GM18519 (cell line): ENCODE data around the gene C1QTNF6.

ENCODE experiments used
- ATAC-seq: cut with Tn5 transposase; IDR thresholded peaks from one replicate; pipeline ENCODE4 v1.9.1; 2021; ENCODE audit warnings: mild to moderate bottlenecking, moderate library complexity; ENCODE audit not compliant: unreplicated experiment, low FRiP score

Gene C1QTNF6

DNA sequence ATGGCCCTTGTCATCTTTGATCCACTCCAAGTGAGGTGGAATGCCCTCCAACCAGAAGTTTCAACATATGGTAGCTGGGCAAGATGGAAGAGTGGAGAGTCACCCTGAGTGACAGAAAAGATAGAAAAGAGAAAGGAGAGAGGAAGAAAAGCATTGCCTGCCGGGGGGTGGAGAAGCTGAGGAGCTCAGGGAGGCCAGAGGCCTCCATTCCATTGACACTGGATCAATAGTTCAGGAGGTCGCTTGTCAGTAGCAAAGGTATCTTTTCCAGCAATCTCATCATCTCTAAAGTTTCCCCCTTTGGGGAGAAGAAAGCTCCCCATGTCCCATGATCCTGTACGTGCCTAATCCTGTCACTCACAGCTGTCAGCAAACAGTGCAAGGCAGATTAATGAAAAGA is 6.7 kb upstream of the C1QTNF6 start:
- ATAC-seq = no peak

DNA sequence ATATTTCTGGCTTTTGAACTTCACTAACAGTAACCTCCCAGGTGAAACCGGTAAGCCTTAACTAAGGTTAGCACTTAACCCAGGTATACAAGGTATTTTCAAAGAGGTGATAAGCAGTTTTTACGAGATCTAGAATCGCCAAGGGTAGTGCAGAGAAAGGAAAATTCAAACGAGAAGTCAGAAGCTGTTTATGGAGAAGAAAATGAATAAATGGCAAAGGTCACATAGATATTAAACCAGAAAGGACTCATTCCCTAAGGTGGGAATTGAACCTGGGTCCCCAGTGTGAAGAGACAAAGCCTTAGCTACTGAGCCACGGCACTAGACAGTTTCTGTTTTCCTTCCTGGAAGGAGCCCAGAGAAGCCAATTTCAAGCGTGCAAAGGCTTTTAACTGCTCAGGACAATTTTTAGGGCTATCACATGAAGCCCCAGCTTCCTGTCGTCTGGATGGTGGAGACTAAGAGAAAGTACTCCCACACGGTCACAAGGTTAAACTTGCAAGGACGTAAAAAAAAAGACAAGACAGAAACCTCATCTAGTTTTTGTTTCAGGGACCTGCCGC is 5.7 kb upstream of the C1QTNF6 start:
- no peak for ATAC-seq

- no peak for ATAC-seq
Measured at GRCh38 chr22:37192741-37193140, 4.7 kb upstream of the C1QTNF6 start.

DNA sequence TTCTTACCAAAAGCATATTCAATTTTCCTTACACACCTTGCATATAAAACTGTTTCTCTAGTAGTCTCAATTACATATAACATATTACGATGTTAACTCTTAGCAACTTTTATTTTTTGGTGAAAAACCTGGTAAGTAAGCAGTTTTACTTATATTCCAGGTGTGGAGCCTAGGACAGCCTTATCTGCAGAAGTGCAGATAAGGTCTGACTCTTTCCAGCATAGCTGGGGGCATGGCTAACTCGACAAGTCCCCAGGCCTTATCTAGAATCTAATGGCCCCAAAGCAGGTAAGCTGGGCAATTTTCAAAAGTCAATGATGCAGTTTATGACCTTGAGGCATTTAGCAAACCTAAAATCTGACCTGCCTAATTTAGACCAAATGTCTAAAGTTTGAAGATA is 4.2 kb upstream of the C1QTNF6 start:
- no peak for ATAC-seq

DNA sequence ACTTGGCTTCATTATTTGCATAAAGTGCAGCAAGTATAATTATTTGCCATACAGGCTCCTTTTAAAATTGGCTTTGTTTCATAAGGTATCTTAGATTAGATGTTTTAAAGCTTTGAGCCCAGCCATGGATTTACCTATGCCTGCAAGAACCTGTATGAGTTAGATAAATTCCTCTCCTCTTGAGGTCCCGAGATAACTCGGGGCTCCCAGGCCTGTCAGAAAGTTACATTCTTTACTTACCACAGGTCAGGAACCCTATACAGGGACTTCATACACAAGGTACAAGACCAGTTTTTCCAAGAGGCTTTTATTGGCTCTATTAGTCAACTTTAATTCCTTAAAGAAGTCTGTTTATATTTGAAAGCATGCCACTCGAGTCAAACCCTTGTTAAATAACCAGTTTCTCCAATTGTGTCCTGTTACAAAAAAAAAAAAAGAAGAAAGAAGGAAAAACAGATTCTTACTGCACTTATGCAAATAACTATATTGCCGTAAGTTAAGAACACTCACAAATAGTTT is 2.3 kb upstream of the C1QTNF6 start:
- no peak for ATAC-seq

DNA sequence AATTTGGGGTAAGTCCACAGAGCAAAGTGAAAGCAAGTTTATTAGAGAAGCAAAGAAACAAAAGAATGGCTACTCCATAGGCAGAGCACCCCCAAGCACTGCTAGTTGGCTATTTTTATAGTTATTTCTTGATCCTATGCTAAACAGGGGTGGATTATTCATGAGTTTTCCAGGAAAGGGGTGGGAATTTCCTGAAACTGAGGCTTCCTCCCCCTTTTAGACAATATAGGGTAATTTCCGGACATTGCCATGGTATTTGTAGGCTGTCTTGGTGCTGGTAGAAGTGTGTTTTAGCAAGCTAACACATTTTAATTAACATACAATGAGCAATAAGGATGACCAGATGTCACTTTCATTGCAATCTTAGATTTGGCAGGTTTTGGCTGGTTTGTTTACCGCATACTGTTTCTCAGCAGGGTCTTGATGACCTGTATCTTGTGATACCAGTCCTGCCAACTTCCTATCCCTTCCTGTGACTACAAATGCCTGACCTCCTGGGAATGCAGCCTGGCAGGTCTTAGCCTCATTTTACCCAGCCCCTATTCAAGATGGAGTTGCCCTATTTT is 937 bp upstream of the C1QTNF6 start:
- no peak for ATAC-seq

GRCh38 chr22:37187552-37187890 is 526 bp downstream of the C1QTNF6 start:
- ATAC-seq = no peak

GRCh38 chr22:37186997-37187522 is 987 bp downstream of the C1QTNF6 start:
- ATAC-seq = no peak

DNA sequence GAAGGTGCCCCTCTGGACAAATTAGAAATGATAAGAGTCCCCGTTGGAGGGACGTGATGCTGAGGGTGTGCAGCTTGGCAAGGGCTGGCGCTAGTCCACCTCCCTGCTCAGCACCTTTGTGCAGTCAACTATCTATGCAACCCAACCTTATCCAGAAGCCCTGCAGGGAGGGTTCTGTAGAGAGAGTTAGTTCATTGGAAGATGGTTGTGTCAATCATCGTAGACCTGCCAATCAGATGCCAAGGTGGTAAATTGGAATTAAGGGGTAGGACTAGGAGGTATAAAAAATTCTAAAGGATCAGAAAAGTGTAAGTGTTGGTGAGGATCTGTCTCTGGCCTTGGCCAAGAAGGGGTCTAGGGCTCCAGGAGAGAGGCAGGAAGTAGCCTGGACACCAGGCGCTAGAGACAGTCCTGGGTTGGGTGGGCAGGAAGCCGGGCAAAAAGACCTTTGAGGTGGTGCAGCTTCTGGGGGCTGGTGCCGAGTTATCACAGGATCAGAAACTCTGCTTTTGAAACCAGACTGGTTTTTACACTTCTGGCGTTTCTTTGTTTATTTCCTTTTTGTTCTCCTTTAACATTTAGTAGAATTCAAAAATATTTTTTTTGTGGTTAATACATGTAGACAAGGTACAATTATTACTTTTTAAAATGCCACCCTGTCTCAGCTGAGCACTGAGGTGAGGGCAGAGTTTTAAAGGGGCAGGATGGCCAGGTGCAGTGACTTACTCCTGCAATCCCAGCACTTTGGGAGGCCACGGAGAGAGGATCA is 1.6 kb downstream of the C1QTNF6 start:
- ATAC-seq = no peak

DNA sequence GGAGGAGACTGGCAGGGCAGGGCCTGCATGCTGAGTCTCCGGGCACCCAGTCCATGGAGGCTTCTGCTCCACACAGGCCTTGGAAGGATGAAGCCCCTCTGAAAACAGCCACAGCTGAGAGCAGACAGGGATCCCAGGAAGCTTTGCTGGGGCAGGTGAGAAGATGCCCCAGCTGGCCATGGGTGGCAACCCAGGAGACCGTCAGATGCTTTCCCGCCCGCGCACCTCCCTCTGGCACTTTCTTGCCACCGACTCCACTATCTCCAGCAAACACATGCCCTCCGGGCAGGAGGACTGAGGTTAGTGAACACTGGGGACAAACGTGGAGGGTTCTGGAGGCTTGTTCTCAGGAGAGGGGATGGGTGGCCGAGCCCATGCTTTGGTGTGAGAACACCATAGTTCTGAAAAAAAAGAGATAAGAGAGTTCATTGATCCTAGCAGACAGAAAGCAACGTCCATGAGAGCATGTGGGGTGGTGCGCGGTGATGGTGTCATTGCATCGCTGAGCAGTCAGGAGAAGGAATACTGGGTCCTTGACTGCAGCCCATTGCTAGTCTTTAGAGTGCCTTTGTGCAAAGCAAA is 2.3 kb downstream of the C1QTNF6 start:
- ATAC-seq = no peak

DNA sequence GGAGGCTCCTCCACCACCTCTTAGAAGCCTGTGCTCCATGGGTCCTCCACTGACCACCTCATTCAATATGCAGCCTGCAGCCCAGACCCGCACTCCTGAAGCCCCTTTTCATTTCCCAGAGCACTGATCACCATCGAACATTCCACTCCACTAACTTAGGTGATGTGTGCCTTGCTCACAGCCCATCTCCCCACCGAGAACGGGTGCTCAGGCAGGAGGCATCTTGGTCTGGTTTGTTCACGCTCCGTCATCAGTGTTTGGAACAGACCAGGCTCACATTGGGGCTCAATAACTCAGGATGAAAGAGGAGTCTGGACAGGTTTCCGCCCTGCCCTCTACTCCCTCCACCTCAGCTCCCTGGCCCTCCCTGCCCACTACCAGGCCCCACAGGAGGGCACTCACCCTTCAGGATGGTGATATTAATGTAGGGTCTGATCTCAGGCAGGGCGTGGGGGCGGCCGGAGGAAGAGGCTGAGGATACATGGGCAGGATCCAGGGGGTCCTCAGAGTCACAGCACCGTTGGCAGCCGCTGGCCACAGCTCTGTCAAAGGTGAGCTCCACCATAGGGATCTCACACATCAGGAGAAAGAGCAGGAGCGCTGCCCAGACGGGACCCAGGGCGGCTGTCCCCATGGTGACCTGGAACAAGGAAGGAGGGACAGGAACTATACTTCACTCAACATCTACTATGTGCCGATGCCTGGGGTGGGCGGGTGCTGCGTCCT is 3.1 kb downstream of the C1QTNF6 start:
- ATAC-seq = no peak

- ATAC-seq = no peak
Measured at GRCh38 chr22:37184380-37184755, 3.7 kb downstream of the C1QTNF6 start.

DNA sequence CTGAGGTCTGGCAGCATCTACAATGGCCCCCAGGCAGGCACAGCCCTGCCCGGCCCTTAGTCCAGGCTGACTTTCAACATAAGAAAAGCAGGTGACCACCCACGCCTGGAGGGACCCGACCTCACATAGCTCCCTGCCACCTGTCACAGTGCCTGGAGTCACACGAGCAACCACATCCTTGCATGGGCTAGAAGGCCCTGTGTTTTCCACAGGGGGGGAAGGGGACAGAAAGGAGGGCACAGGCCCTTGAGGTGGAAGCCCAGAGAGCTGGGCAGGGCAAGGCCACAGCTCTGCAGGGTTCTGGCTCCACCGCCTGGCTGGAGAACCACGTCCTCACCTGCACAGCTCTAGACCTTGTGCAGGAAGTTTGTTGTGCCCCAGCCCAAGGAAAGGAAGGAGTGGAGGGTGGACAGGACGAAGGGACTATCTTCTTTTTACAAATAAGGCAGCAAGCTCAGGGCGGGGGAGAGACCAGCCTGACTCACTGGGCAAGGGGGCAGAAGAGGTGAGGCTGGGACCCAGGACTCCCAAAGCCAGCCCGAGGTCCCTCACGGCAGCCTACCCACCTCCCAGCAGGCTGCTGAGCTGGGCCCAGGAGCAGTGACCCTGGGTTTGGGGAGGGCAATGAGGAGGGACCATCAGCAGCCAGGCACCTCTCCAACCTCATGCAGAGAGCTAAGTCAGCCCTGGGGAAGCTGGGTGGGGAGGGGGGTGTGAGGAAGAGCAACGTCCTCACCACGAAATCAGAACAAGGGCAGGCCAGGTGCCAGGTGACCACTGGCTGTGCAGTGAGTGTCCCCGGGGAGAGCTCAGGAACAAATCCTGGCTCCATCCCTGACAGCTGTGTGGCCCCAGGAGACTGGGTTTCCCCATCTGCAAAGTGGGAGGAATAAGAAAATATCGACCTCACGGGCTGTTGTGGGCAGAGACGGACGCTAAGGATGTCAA is 4.3 kb downstream of the C1QTNF6 start:
- no peak for ATAC-seq

DNA sequence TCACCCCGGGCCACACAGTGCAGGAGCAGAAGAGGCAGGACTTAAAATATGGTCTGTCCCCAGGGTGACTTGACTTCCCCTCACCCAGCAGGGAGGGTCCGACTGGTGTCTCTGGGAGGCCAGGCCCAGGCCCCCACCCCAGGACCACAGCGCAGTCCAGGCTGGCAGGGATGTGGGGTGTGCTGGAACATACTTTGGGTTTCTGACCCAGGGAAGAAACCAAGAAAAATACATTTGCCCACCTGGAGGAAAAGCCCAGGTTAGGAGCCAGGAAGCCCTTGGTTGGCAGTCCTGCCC is 5.2 kb downstream of the C1QTNF6 start:
- ATAC-seq = no peak

GRCh38 chr22:37182101-37182948 is 5.7 kb downstream of the C1QTNF6 start:
- no peak for ATAC-seq

GRCh38 chr22:37181681-37182080 is 6.4 kb downstream of the C1QTNF6 start:
- ATAC-seq = no peak

- ATAC-seq = no peak
Measured at GRCh38 chr22:37180531-37181231, 7.4 kb downstream of the C1QTNF6 start.

DNA sequence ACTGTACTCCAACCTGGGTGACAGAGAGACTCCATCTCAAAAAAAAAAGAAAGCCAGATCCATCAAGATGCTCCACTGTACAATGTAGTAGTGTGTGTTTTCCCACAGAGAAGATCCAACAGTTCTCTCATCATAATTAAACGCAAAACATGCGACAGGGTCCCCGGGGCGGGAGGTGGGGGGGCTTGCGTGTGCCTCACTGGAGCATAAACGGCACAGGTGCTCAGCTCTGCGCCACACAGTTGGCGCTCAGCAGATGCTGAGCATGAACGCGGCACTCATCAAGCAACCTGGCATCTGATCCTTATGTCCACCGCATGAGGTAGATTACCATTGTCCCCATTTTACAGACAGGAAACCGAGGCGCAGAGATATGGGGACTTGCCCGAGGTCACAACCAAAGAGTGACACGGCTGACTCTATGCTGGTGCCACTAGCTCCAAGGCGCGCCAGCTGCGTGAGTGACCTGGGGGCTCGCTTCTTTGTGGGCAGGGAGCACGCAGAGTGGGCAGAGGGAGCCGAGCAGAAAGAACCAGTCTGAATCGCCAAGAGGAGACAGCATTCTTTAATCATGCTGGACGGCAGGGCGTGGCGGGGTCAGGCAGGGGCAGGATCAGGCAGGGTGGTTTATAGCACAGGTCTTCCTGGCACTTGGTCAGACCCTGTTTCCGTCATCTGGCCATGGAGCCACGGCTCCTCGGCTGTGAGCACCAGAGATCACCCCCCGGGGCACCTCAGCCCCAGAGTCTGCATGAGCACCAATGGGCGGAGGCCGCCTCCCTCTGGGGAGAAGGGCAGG is 8.2 kb downstream of the C1QTNF6 start:
- ATAC-seq = no peak
